Inflammatory macrophage treated with lipopolysaccharide for 1 hour (primary cell): ENCODE results near the gene HOXD1.

Source experiments
- DNase-seq, 2 donors: peaks; one replicate each; pipeline ENCODE4 v3.0.0-alpha.2; 2020 to 2022

HOXD1 gene

DNA sequence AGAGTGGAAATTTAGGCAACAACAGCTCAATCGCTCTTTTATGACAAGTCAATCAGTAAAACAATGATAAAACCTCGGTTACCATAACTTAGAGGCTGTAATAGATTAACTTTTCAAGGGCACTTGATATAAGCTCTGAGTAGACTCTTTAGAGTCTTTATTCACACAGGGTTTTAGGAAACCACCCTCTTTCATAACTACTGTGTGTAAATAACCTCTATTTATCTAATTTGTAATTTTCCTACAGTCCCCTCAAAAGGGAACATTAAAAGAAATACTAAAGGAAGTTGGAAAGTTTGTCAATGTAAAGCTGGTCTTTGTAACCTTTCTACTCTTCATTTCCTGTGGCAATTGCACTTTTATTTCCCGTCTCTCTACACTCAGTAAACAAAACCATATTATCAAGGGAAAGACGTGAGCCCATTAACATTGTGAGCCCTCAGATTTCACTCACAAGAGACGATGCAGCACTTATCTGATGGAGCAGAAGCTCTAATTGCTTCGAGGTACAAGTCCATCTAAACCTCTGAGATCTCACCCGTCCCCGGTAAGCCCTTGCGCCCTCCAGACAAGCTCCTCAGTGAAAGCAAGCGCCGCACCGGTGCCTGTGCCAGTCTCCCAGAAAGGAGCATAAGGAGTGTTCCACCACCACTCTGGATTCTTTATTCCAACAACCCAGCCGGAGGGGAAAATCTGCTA lies 1.1 kb upstream of the HOXD1 start:
- no peak for DNase-seq

DNA sequence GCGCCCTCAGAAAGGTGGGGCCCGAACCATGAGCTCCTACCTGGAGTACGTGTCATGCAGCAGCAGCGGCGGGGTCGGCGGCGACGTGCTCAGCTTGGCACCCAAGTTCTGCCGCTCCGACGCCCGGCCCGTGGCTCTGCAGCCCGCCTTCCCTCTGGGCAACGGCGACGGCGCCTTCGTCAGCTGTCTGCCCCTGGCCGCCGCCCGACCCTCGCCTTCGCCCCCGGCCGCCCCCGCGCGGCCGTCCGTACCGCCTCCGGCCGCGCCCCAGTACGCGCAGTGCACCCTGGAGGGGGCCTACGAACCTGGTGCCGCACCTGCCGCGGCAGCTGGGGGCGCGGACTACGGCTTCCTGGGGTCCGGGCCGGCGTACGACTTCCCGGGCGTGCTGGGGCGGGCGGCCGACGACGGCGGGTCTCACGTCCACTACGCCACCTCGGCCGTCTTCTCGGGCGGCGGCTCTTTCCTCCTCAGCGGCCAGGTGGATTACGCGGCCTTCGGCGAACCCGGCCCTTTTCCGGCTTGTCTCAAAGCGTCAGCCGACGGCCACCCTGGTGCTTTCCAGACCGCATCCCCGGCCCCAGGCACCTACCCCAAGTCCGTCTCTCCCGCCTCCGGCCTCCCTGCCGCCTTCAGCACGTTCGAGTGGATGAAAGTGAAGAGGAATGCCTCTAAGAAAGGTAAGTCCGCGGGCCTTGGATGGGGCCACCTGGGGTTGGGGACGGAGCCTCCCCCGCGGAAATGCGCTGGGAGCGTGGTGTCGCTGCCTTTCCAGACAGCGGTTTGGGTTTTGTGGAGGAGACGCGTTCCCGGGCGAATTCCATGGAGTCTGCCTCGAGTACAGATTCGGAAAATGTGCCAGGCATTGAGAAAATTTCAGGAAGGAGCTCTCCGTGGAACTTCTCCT lies 559 bp downstream of the HOXD1 start:
- no peak for DNase-seq

DNA sequence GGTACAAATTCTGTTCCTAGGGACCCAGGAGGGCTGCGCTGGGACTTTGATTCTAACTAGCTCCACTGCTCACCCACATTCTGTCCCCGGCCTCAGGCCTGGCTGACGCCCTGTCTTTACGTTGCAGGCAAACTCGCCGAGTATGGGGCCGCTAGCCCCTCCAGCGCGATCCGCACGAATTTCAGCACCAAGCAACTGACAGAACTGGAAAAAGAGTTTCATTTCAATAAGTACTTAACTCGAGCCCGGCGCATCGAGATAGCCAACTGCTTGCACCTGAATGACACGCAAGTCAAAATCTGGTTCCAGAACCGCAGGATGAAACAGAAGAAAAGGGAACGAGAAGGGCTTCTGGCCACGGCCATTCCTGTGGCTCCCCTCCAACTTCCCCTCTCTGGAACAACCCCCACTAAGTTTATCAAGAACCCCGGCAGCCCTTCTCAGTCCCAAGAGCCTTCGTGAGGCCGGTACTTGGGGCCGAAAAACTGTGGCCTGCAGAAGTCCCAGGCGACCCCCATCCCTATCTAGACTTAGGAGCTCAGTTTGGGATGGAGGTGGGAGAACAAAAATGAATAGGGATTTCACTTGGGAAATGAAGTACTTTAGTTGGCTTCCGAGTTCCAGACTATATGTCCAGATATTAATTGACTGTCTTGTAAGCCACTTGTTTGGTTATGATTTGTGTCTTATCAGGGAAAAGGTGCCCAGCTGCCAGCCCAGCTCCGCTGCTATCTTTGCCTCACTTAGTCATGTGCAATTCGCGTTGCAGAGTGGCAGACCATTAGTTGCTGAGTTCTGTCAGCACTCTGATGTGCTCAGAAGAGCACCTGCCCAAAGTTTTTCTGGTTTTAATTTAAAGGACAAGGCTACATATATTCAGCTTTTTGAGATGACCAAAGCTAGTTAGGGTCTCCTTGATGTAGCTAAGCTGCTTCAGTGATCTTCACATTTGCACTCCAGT lies 1.5 kb downstream of the HOXD1 start:
- no peak for DNase-seq

DNA sequence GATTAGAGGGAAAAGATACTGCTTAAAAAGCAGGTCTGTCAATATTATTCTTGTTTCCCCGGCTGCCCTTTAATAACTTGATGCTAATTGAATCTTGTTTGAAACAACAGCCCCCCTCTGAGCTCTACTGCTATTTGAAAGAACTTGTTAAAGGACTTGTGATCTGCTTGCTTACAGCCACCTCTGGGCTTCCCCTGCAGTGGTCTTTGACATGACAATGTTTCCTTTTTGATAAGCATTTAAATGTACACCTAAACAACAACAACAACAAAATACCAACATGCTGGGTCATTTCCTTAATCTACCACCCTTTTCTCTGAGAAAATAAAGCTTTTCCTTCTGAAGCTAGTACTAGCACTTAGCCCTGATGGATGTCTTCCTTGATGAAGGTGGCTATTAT lies 3.9 kb downstream of the HOXD1 start:
- no peak for DNase-seq

DNA sequence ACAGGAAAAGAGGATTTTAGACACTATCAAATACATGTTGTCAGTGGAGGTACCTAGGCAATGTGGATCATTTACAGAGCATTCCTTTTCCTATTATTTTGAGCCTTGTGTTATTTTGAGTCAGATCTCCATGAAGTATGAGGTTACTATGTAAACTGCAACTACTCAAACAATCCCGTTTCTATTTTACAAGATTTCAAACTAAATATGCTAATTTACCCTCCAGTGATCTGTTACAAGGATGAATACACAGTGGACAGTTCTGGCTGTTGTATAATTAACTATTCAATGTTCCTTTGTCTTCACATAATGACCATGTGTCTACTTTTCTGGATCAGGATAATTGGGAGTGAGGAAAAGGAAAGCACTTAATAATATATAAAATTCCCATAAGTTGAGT lies 4.6 kb downstream of the HOXD1 start:
- no peak for DNase-seq

DNA sequence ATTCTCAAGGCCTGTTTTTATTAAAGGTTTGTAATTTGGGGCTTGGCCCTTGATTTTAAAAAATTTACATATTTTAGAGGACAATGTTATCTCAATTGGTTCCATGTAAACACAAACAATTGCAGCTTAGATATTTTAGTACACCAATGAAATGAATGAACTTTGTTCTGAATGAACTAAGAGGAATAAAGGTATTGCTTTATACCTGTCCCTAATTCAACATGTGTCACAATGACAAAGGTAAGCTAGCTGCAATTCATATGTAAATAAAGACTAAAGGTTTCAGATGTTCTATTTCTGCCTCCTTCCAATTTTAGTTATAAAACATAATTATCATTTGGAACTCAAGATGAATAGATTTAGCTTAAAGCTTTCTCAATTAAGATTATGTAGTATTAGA lies 11.4 kb downstream of the HOXD1 start:
- no peak for DNase-seq

DNA sequence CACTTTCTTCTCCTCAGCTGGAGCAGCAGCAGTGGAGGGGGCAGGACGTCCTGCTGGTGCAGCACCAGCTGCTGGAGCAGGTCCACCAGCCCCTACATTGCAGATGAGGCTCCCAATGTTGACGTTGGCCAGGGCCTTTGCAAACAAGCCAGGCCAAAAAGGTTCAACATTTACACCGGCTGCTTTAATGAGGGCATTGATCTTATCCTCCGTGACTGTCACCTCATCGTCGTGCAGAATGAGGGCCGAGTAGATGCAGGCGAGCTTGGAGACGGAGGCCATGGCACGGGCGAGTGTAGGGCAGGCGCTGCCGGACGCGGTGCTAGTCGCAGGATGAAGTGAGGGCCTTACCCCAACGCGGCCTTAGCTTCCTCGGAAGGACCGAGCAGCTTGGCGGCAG lies 12.5 kb downstream of the HOXD1 start:
- no peak for DNase-seq

DNA sequence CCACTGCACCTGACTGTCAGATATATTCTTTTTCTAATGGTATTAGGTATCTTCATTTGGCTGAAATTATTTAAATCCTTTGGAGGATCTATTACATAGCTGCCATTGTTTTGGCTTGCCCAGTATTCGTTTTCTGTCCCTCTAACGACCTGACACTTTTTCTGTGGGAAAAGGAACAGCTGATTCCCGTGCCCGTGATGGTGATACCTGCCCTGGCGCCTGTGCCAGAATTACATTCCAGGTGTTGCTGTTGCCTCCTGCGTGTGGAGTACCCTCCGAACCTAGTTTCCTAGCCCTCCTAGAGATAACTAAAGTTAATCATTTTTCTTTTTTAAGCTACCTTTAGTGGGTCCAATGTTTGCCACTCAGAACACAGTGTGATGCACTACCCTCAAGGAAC lies 14.0 kb downstream of the HOXD1 start:
- DNase-seq: no peak

DNA sequence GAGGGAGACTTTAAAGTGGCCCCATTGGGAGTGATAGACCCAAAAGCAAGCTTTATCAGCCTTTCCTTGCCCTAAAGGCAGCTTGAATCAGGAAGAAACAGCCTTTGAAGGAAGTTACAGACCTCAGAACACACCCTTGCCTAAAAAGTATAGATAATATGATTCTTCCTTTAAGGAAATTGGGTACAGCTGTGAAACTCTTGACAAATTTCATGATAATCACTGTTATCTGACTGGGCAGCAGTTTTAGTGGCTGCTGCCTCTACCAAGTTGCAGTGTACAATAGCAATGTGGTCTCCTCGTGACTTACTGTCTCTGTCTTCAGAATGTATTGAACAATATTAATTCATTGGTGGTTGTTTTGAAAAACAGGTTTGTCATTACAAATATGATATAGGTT lies 16.7 kb downstream of the HOXD1 start:
- DNase-seq: no peak

DNA sequence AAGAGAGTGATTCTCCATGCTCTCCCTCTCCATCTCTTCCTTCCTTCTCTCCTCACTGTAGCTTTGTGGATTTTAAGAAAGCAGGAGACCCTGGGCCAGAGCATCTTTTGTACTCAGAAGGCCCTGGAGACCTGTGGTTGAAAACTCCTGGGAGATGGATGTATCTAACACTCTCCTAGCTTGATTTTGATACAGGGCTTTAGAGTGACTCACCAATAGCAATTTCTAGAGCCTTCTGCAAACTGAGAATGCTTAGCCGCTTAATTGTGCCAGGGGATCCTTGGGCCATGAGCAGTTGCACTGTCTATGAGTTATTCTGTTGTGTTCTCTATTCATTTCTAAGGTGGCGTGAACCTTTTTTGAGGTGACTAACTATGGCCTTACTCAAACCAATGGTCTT lies 17.7 kb downstream of the HOXD1 start:
- DNase-seq: no peak

DNA sequence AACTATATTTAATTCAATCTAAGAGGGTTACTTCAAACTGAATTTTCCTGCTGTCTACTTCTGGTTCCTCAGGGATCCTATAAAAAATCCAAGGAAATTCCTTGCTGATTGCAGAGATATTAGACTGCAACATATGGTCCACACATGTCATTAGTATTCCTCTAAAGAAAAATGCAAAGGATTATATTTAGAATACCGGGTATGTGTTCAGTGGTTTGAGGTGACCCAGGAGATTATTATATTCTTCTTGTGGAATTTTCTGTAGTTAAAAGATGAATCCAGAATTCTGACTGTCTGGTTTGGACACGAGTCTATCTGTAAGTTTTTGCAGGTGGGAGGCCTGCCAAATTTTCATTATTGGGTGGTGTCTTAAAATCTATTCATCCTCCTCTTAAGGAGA lies 18.2 kb downstream of the HOXD1 start:
- DNase-seq: no peak

DNA sequence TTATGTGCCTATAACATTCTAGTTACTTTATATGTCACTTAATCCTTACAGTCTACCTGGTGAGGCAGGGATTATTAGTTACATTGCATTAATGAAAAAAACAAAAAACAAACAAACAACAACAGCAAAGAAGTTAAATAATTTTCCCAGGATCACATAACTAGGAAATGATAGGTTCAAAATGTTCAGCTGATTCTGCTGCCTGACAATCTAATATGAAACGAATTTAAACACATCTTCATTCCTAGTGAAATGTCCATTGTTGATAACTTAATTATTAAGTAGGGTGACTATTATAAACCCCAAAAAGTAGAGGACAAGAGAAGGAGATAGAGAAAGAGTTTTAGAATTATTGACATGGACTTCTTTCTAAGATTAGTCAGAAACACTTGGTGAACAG lies 22.6 kb downstream of the HOXD1 start:
- no peak for DNase-seq

DNA sequence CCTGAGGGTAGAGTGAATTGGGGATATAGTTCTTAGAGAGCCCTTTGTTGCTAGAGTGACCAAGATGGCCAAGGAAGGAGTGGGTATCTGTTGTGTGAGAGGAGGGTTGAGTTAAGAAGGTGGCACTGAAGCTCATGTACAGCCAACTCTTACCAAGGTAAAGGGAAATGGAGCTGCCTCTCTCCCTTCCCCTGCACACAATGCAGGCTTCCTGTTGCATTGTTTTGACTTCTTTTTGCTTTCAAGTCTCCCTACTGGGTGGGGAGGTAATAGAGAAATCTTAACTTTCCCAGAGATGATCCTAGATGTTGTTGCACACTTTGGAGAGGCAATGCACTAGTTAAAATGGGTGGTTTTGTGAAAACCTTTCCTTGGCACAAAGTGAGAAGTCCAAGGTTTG lies 23.8 kb downstream of the HOXD1 start:
- DNase-seq: no peak

DNA sequence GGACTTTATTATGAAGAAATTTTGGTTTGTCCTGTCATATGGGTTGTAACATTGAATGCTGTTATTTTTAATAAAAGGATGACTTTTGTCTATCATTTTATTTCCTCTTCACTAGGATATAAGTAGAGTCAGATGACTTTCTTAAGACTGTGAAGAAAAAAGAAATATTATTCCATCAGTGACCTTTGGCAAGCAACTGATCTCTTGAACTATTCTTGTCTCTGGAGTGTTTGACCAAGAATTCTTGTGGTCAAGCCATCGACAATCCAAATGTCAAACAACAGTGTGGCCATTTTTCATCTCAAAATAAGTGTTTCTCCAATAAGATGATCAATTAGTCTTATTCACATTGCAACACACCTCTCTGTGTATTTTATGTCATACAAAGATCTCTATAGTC lies 24.9 kb downstream of the HOXD1 start:
- DNase-seq: no peak

DNA sequence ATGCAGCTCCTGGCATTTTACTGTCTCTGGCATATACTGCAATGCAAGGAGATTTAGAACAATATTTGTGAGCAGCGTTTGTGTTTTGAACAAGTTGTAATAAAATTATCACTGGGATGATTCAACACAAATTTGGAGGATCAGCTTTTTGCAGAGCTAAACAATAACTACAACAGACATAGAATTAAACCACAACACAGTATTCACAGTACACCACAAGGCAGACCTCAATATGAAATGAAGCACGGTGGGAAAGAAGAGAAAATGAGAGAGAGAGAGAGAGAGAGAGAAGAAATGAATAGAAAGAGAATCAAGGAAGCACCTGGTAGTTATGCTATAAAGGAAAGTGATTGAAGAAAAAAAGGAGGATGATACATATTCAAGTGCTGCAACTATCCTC lies 39.4 kb downstream of the HOXD1 start:
- no peak for DNase-seq

DNA sequence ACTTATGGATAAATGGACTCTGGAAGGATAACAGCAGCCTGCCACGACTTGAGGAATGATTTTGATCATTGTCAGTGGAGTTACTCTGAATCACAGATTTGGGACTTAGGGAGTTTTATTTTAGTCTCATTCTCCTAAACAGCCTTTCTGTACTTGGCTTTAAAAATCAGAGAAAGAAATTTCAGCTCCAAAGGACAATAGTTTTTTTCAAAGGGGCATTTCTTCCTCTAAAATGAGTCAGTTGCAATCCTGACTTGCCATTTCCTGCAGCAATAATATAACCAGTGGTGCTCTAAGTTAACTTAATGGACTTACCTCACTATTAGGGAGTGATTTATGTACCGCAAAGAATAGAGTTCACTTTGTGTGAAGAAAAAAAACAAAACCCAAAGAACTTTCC lies 45.7 kb downstream of the HOXD1 start:
- no peak for DNase-seq

DNA sequence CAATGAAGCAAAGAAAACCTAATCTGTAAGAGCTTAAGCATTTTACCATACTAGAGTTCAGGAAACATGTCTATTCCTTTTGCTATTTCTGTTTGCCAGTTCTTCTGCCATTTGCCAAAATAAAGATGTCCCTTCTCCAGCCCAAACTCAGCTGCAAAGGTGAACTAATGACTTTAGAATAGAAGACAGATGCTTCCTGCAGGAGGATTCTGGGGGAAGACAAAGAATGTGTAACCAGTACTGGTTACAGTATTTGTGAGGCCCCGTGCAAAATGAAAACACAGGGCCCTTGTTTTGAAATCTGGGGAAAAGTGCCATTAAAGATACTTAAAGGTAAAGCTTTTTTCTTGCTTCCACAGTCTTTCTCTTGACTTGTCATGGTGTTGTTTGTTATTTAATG lies 46.5 kb downstream of the HOXD1 start:
- DNase-seq: no peak

DNA sequence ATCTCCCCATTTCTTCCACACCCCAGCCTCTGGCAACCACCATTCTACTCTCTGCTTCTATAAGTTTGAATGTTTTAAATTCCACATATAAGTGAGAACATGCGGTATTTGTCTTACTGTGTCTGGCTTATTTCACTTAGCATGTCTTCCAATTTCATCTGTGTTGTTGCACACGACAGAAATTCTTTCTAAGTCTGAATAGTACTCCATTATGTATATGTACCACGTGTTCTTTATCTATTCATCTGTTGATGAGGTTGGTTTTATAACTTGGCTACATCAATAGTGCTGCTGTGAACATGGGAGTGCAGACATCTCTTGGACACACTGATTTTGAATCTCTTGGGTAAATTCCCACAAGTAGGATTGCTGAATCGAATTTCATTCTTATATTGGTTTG lies 49.0 kb downstream of the HOXD1 start:
- no peak for DNase-seq

DNA sequence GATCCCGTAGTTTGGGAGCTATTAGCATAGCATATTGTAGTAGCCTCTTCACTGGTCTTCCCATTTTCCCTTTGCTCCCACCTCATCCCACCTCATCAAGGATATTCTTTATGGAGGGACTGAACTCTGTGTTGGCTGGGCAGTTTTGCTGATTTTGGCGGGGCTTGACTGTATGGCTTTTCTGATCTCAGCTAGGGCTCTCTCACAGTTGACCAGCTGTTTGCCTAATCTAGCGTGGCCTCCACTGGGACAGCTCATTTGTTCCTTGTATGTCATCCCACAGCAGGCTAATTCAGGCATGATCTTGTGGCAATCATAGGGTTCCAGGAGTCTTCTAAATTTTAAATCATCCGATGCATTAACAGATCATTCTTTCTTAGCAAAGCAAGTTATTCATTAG lies 50.6 kb downstream of the HOXD1 start:
- DNase-seq: no peak

DNA sequence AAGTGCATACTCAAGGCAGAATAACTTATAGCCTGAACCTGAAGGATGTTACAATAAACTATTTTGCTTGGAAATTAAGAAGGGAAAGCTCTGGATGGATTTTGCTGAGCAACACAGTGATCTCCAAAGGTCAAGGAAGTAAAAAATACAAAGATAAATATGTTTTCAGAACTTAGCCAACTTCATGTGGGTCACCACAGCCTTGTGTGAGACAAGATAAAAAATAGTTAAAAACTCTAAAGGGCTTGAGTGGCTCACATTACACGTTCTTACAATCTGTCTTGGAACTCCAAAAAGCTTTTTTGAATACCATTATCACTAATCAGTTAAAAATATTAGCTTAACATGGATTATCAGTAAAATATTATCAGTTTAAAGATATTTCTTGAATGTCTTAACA lies 51.8 kb downstream of the HOXD1 start:
- DNase-seq: no peak
